ENCODE results near the gene MARK3. TPM values are rescaled to one million over a fixed set of nuclear protein-coding genes. Genes with fewer than 3 reads are reported as not detected.

The MARK3 gene
- total and polyA plus RNA-seq, 2 of the 13 experiments (the other 11 are each of a cell fraction or from before 2014, with no cell fraction given) = 47.7 to 56.6 TPM

DNA sequence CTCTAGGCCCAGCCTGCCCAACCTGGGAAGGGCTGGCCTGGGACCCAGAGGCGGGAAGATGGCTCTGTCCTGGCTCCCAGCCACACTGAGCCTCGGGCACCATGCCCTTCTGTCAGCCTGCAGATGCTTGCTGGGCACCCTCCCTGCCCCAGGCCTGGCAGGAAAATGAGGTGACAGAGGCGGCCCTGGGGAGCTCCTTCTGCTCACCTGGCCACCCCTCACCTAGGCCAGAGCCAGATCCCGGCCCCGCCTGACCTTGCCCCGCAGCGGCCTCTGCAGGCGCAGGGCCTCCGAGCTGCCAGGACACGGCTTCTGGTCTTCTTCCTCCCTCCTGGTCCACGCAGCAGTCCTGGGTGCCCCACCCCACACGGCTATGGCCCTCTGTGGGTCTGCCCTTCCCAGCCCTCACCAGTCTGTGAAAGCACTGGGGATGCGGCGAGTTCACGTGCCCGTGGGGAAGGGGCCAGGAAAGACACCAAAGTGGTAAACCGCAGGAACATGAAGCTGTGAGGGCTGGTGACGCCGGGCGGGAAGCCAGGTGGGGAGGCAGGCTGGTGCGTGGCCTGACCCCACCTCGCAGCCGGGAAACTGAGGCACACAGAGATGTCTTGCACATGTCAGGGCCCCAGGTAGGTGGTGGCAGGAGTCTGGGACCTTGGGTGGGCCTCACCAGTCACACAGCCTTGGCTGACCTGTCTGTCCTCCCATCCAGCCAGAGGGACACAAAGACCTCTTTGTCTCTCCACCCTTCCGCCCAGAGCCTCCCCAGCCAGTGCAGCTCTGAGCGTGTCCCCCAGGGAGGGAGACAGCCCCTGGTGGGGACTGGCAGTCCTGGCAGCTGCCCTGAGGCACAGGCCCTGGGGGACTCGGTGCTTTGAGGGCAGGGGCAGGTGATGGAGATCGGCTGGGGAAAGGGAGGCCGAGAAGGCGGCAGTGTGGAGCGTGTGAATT, 164.4 kb downstream of the MARK3 start (continued):
- TF ChIP-seq UBTF (CRISPR knock-in tag; IDR thresholded peaks at IDR 0.05) = peak; percentile 66
- peak; percentile 76; the same call in 1 of the 2 replicates for TF ChIP-seq PAXIP1 (CRISPR knock-in tag; conservative IDR thresholded peaks at IDR 0.05)
- TF ChIP-seq HES4 (CRISPR knock-in tag; IDR thresholded peaks at IDR 0.05; ENCODE audit: borderline replicate concordance) = no peak
- TF ChIP-seq ZFP90 (CRISPR knock-in tag; IDR thresholded peaks at IDR 0.05; ENCODE audit: borderline replicate concordance) = peak; percentile 9; the same call in 1 of the 2 replicates
- TF ChIP-seq, protein P1, sequence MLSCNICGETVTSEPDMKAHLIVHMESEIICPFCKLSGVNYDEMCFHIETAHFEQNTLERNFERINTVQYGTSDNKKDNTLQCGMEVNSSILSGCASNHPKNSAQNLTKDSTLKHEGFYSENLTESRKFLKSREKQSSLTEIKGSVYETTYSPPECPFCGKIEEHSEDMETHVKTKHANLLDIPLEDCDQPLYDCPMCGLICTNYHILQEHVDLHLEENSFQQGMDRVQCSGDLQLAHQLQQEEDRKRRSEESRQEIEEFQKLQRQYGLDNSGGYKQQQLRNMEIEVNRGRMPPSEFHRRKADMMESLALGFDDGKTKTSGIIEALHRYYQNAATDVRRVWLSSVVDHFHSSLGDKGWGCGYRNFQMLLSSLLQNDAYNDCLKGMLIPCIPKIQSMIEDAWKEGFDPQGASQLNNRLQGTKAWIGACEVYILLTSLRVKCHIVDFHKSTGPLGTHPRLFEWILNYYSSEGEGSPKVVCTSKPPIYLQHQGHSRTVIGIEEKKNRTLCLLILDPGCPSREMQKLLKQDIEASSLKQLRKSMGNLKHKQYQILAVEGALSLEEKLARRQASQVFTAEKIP (CRISPR knock-in tag; IDR thresholded peaks at IDR 0.05; ENCODE audit: borderline replicate concordance) = no peak
- TF ChIP-seq ZNF121 (CRISPR knock-in tag; IDR thresholded peaks at IDR 0.05) = no peak
- TF ChIP-seq ESRRA (CRISPR knock-in tag; IDR thresholded peaks at IDR 0.05; ENCODE audit: low read depth) = 0 out of 2 replicates have a peak, but pooled peaks have one; percentile 61
- no peak for TF ChIP-seq HHEX (CRISPR knock-in tag; IDR thresholded peaks at IDR 0.05)
- 0 out of 2 replicates have a peak, but pooled peaks have one; percentile 22 for TF ChIP-seq RCOR2 (CRISPR knock-in tag; IDR thresholded peaks at IDR 0.05)
- no peak; the same call in 1 of the 2 replicates for TF ChIP-seq FOXK1 (CRISPR knock-in tag; IDR thresholded peaks at IDR 0.05; ENCODE audit: borderline replicate concordance, low read depth)
- no peak for TF ChIP-seq MLLT10 (CRISPR knock-in tag; IDR thresholded peaks at IDR 0.05)
- TF ChIP-seq KDM2A (CRISPR knock-in tag; IDR thresholded peaks at IDR 0.05; ENCODE audit: borderline replicate concordance, low read depth) = peak; percentile 35
- peak; percentile 52; the same call in 1 of the 2 replicates for TF ChIP-seq ZNF350 (CRISPR knock-in tag; IDR thresholded peaks at IDR 0.05; ENCODE audit: borderline replicate concordance, low read depth)
- peak; percentile 62 for TF ChIP-seq GABPB1 (CRISPR knock-in tag; IDR thresholded peaks at IDR 0.05)
- no peak for TF ChIP-seq NFE2L2 (IDR thresholded peaks at IDR 0.05; ENCODE audit: low read length)
- no peak for TF ChIP-seq RBAK (CRISPR knock-in tag; IDR thresholded peaks at IDR 0.05)
- TF ChIP-seq ATF7-NPFF (CRISPR knock-in tag; IDR thresholded peaks at IDR 0.05; ENCODE audit: low read depth) = no peak
- TF ChIP-seq, protein P2, sequence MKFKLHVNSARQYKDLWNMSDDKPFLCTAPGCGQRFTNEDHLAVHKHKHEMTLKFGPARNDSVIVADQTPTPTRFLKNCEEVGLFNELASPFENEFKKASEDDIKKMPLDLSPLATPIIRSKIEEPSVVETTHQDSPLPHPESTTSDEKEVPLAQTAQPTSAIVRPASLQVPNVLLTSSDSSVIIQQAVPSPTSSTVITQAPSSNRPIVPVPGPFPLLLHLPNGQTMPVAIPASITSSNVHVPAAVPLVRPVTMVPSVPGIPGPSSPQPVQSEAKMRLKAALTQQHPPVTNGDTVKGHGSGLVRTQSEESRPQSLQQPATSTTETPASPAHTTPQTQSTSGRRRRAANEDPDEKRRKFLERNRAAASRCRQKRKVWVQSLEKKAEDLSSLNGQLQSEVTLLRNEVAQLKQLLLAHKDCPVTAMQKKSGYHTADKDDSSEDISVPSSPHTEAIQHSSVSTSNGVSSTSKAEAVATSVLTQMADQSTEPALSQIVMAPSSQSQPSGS (CRISPR knock-in tag; IDR thresholded peaks at IDR 0.05) = no peak
- no peak for TF ChIP-seq MAF1 (CRISPR knock-in tag; IDR thresholded peaks at IDR 0.05; ENCODE audit: borderline replicate concordance)
- no peak for TF ChIP-seq ISL2 (CRISPR knock-in tag; IDR thresholded peaks at IDR 0.05)
